ENCODE results near the gene CIP2A.
"Not testable (repeated sequence)": the region's sequence is repeated elsewhere in the genome, so short reads cannot be mapped to it uniquely, and the experiment has no call there.

CIP2A gene

DNA sequence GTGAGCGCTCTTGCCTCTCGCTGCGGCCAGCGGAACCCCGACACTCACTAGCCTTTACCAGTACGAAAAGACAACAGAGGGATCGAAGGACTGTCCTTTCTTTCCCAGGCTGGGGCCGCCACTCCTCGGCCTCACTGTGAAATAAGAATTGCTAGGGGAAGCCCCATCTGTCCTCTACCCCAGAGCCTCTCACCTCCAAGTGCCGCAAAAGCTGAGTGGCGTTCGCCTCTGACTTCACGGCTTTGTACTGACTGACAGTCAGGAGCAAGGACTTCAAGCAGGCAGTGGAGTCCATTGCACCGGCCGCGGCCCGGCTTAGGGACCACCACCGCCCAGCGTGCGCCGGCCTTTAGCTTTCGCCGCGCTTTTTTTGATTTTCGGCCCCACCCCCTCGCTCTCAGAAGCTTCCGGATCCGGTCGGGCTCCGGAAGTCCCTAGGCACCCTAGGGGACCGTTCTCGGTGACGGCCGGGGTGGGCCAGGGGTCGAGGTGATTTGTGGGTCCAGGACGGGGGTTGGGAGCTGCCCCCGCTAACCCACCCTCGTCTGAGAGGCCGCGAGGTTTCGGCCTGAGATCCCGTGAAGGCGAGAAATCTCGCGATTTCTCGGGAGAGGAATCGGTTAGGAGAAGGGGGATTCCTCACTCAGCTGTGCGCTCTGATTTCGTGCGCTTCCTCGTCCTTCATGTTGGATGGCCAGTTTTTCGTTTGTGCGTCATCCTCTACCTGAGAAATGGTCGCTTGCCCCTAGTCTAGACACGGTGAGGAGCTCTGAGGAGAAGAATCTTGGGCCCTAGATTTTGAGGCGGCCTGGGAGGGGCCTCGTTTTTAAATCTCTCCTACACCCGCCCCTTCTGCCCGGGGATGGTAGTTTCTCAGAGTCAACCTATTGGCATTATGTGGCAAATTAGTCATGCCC lies at the start of gene CIP2A, which contains the start of gene DZIP3:
CIP2A (minus strand) TSS at position 358 of the 917 bp plus-strand sequence; CDS start at position 295, 63 bp downstream.
DZIP3 (plus strand) TSS at position 642 of the 917 bp plus-strand sequence. CDS start 15,685 bp downstream, outside the sequence.
- DNase-seq = peak; percentile 94
- in situ Hi-C loops (cut with HindIII; ENCODE audit: low pct_ligation_motif_present, low pct_unique_long_range_greater_than_20kb, low sequenced_read_pairs) = no loop called here

DNA sequence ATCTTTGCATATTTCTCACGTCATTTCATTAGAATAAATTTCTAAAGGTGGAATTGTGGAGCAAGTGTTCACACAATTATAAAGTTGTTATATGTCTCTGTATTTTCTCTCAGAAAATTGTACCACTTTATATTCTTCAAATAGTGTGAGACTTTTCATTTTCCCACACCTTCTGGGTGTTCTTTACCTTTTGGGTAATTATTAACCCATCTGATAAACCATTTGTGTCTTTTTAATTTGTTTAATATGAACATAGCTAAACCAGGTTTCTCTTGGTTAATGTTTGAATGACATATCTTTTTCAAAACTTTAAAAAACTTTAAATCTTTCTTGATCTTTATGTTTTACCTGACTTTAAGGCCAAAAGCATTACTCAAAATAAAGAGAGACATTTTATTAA lies 40.7 kb upstream of the CIP2A start:
- DNase-seq = no peak
- in situ Hi-C loops (cut with HindIII; ENCODE audit: low pct_ligation_motif_present, low pct_unique_long_range_greater_than_20kb, low sequenced_read_pairs) = no loop called here

DNA sequence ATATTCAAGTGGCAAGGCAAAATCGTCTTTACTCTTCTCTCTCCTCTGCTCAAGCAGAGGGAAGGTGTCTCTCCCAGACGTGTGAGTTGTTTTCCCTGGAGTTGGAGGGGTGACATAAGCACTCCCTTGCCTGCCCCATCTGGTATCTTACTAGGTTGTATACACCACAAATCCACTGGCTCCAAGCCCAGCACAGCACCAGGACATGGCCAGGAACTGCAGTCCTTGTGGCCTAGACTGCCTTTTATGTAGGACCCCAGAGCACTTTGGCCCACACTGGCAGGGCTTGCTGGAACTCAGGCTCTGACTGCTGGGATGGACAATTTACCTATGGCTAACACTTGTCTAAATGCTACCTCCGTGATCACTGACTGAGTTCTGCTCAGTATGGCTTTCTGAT lies 34.3 kb upstream of the CIP2A start:
- no peak for DNase-seq

GRCh38 chr3:108620250-108620649 lies 31.0 kb upstream of the CIP2A start:
- no peak for DNase-seq
- in situ Hi-C loops (cut with HindIII; ENCODE audit: low pct_ligation_motif_present, low pct_unique_long_range_greater_than_20kb, low sequenced_read_pairs) = no loop called here

More for the DNA sequence above, 34.3 kb upstream of the CIP2A start:
- in situ Hi-C loops (cut with HindIII; ENCODE audit: low pct_ligation_motif_present, low pct_unique_long_range_greater_than_20kb, low sequenced_read_pairs) = no loop called here

- in situ Hi-C loops (cut with HindIII; ENCODE audit: low pct_ligation_motif_present, low pct_unique_long_range_greater_than_20kb, low sequenced_read_pairs) = not testable (repeated sequence)
These were observed 26.9 kb upstream of the CIP2A start for GRCh38 chr3:108616090-108616489.

GRCh38 chr3:108610651-108611050 lies 21.4 kb upstream of the CIP2A start:
- DNase-seq = no peak
- in situ Hi-C loops (cut with HindIII; ENCODE audit: low pct_ligation_motif_present, low pct_unique_long_range_greater_than_20kb, low sequenced_read_pairs) = no loop called here

More at GRCh38 chr3:108616090-108616489, 26.9 kb upstream of the CIP2A start:
- DNase-seq = not testable (repeated sequence)

DNA sequence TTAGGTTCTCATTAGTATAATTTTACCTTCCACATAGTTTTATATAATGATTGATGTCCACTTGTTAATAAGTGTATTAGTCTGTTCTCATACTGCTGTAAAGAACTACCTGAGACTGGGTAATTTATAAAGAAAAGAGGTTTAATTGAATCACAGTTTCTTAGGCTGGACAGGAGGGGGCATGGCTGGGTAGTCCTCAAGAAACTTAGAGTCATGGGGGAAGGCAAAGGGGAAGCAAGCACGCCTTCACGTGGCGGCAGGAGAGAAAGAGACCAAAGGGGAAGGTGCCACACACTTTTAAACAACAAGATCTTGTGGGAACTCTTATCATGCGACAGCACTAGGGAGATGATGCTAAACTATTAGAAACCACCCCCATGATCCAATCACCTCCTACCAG lies 19.5 kb upstream of the CIP2A start:
- DNase-seq = no peak
- in situ Hi-C loops (cut with HindIII; ENCODE audit: low pct_ligation_motif_present, low pct_unique_long_range_greater_than_20kb, low sequenced_read_pairs) = no loop called here

DNA sequence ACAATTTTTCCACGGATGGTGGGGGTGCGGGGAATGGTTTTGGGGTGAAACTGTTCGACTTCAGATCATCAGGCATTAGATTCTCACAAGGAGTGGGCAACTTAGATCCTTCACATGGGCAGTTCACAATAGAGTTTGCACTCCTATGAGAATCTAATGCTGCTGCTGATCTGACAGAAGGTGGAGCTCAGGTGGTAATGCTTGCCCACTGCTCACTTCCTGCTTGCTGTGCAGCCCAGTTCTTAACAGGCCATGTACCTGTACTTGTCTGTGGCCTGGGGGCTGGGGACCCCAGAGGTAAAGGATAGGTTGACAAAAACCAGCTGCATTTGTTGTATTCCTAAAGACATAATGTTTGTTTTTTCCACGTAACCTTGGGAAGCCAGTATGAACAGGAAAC lies 16.3 kb upstream of the CIP2A start:
- in situ Hi-C loops (cut with HindIII; ENCODE audit: low pct_ligation_motif_present, low pct_unique_long_range_greater_than_20kb, low sequenced_read_pairs) = no loop called here

GRCh38 chr3:108605028-108605427 lies 15.8 kb upstream of the CIP2A start:
- DNase-seq = no peak
- in situ Hi-C loops (cut with HindIII; ENCODE audit: low pct_ligation_motif_present, low pct_unique_long_range_greater_than_20kb, low sequenced_read_pairs) = no loop called here

More for the DNA sequence above, 16.3 kb upstream of the CIP2A start:
- no peak for DNase-seq

DNA sequence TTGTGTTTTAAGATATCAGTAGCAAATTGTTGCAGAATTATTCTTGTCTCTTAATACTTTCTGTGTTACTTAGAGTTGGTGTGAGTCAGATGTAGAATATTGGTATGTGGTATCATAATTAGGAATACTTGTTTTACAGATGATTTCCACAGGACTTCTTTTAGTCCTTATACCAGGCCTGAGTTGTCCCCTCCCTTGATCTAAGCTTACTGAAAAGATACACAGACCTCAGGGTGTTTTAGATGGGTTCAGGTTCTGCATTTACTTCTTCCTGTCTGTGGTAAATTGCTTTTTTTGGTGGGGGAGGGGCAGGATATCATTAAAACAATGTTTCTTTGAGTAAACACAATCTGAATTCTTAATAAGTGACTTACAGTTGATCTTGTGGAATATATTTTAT lies 14.5 kb upstream of the CIP2A start:
- no peak for DNase-seq
- in situ Hi-C loops (cut with HindIII; ENCODE audit: low pct_ligation_motif_present, low pct_unique_long_range_greater_than_20kb, low sequenced_read_pairs) = no loop called here

DNA sequence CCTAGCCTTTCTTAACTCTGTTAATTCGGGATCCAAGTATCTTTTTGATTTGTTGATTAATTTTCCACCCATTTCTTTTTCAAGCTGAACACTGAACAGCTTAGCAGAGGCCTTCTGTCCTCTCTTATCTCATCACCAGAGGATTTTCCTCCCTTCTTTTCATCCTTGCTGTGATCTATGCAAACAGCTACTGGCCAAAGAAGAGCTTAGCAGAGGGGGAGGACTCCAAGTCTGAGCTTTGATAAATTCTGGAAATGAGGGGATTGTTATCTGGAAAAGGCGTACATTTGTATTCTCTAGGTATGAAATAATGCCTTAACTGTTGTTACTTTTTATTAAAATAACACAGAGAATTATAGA lies 13.7 kb upstream of the CIP2A start:
- DNase-seq = no peak
- in situ Hi-C loops (cut with HindIII; ENCODE audit: low pct_ligation_motif_present, low pct_unique_long_range_greater_than_20kb, low sequenced_read_pairs) = no loop called here

- in situ Hi-C loops (cut with HindIII; ENCODE audit: low pct_ligation_motif_present, low pct_unique_long_range_greater_than_20kb, low sequenced_read_pairs) = no loop called here
- no peak for DNase-seq
These were observed 13.2 kb upstream of the CIP2A start for GRCh38 chr3:108602249-108602934.

GRCh38 chr3:108599677-108600409 lies 10.6 kb upstream of the CIP2A start:
- in situ Hi-C loops (cut with HindIII; ENCODE audit: low pct_ligation_motif_present, low pct_unique_long_range_greater_than_20kb, low sequenced_read_pairs) = no loop called here
- no peak for DNase-seq

- in situ Hi-C loops (cut with HindIII; ENCODE audit: low pct_ligation_motif_present, low pct_unique_long_range_greater_than_20kb, low sequenced_read_pairs) = no loop called here
- DNase-seq = no peak
These were observed 9.1 kb upstream of the CIP2A start for GRCh38 chr3:108598375-108598774.

DNA sequence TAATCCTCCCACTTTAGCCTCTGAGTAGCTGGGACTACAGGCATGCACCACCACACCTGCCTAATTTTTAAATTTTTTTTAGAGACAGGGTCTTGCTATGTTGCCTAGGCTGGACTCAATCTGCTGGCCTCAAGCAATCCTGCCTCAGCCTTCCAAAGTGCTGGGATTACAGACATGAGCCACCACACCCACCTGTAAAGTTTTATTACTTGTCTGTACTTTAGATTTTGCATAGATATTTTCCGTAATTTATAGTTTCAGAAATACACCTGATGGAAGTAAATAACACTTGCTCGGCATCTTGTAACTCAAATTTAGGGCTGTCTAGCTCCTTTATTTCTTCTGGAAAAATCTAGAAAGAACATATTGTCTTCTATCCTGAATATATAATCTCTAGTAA lies 6.1 kb upstream of the CIP2A start:
- no peak for DNase-seq
- in situ Hi-C loops (cut with HindIII; ENCODE audit: low pct_ligation_motif_present, low pct_unique_long_range_greater_than_20kb, low sequenced_read_pairs) = no loop called here

DNA sequence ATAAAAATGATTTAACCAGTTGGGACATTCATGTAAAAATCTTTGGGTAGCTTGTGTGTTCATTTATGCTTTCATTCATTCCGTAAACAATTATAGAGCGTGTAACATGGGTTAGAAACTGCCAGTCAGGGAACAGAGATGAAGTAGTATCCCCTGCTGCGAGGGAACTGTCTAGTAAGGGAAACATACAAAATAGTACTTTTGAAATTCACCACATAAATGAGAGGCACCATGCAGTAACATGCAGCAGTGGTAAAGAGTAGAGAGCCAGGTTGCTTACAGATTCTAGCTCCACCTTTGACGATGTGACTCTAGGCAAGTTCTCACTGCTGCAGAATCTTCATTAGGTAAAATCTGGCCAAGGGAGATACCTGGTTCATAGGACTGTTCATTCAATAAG lies 1.2 kb upstream of the CIP2A start:
- in situ Hi-C loops (cut with HindIII; ENCODE audit: low pct_ligation_motif_present, low pct_unique_long_range_greater_than_20kb, low sequenced_read_pairs) = no loop called here
- DNase-seq = peak; percentile 18

DNA sequence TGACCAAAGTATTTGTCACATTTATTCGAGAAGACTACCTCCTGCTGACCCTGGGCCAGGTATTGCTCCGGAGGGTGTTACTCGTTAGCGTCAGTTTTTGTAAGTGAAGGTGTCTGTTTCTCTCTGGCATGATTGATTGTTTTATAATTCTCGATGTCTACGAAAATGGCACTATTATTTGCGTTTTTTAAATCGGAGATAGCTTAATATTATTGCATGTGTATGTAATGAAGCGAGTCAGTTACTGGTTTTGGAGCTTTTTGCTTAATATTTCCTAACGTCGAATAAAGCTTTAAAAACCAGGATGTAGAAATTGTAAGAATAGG lies 723 bp upstream of the CIP2A start:
- in situ Hi-C loops (cut with HindIII; ENCODE audit: low pct_ligation_motif_present, low pct_unique_long_range_greater_than_20kb, low sequenced_read_pairs) = no loop called here
- no peak for DNase-seq

- peak; percentile 7 for DNase-seq
- in situ Hi-C loops (cut with HindIII; ENCODE audit: low pct_ligation_motif_present, low pct_unique_long_range_greater_than_20kb, low sequenced_read_pairs) = no loop called here
These were observed 637 bp downstream of the CIP2A start for GRCh38 chr3:108588601-108589000.

- no peak for DNase-seq
- in situ Hi-C loops (cut with HindIII; ENCODE audit: low pct_ligation_motif_present, low pct_unique_long_range_greater_than_20kb, low sequenced_read_pairs) = no loop called here
These were observed 11.2 kb downstream of the CIP2A start for GRCh38 chr3:108578064-108578463.
